GM19397 (cell line): ENCODE data around the gene ZNF211.

ENCODE experiments used
- ATAC-seq: cut with Tn5 transposase; IDR thresholded peaks from one replicate; pipeline ENCODE4 v1.9.1; 2021; ENCODE audit warnings: mild to moderate bottlenecking, moderate library complexity; ENCODE audit not compliant: unreplicated experiment

The ZNF211 gene

GRCh38 chr19:57653689-57654088 is 20.7 kb downstream of the ZNF211 start:
- no peak for ATAC-seq

- ATAC-seq: no peak
Measured at GRCh38 chr19:57655443-57655842, 22.5 kb downstream of the ZNF211 start.

- no peak for ATAC-seq
Measured at GRCh38 chr19:57656346-57656745, 23.4 kb downstream of the ZNF211 start.

- no peak for ATAC-seq
Measured at GRCh38 chr19:57664269-57665127, 31.5 kb downstream of the ZNF211 start.

GRCh38 chr19:57665261-57665806 is 32.4 kb downstream of the ZNF211 start:
- no peak for ATAC-seq

- no peak for ATAC-seq
Measured at GRCh38 chr19:57667228-57667627, 34.3 kb downstream of the ZNF211 start.

- no peak for ATAC-seq
Measured at GRCh38 chr19:57668635-57669034, 35.7 kb downstream of the ZNF211 start, which contains the start of gene ZSCAN4. Gene ZSCAN4 (plus strand): TSS chr19:57668935. CDS start chr19:57676146, 7,211 bp downstream.

GRCh38 chr19:57671124-57671895 is 38.3 kb downstream of the ZNF211 start:
- no peak for ATAC-seq

GRCh38 chr19:57672466-57672865 is 39.5 kb downstream of the ZNF211 start:
- no peak for ATAC-seq

GRCh38 chr19:57675881-57676280 is 42.9 kb downstream of the ZNF211 start:
- no peak for ATAC-seq

- no peak for ATAC-seq
Measured at GRCh38 chr19:57682226-57682766, 49.3 kb downstream of the ZNF211 start.

GRCh38 chr19:57686727-57687126 is 53.8 kb downstream of the ZNF211 start:
- ATAC-seq: no peak

- ATAC-seq: no peak
Measured at GRCh38 chr19:57687363-57688010, 54.5 kb downstream of the ZNF211 start.

GRCh38 chr19:57688011-57688763 is 55.2 kb downstream of the ZNF211 start:
- no peak for ATAC-seq

GRCh38 chr19:57689750-57690149 is 56.8 kb downstream of the ZNF211 start:
- no peak for ATAC-seq
